GM19035 (cell line): ENCODE measurements around the gene ANKRD53.

Experiments used
- ATAC-seq: cut with Tn5 transposase; IDR thresholded peaks from one replicate; pipeline ENCODE4 v1.9.1; 2021; ENCODE audit not compliant: unreplicated experiment

ANKRD53 gene

DNA sequence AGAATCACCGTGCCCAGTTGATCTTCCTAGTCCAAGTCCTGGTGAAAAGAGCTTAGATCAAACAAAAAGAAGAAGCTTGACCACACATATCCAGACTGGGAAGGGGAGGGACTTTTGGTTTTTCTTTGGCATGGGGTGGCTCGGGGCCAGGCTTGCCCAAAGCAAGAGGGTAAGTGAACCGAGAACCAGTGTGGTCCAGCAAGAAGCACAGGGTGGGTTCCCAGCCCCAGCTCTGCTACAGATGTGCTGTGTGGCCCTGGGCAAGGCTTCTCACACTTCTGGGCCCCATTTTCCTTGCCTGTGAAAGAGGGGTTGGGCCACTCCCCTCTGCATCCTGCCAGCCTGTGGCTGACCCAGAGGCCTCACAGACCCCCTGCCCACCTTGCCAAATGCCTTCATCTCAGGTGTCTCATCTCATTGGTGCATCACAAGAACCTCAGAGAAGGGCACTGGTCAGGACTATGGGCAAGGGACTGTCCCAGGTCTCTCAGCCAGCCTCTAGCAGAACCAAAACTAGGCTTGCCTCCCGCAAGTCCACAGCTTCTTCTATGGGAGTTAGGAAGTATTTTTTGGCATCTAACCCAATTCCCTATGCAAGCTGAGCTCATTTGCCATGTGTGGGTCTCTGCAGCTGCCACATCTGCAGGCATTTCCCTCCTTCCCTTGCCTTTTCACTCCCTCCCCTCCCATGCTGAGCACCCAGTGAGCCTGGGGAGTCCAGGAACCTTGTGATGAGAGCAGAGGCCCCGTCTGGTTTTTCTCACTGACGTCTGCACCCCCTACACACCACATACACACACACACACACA lies 35.8 kb upstream of the ANKRD53 start:
- ATAC-seq = no peak

GRCh38 chr2:70943205-70943871 lies 35.1 kb upstream of the ANKRD53 start:
- no peak for ATAC-seq

DNA sequence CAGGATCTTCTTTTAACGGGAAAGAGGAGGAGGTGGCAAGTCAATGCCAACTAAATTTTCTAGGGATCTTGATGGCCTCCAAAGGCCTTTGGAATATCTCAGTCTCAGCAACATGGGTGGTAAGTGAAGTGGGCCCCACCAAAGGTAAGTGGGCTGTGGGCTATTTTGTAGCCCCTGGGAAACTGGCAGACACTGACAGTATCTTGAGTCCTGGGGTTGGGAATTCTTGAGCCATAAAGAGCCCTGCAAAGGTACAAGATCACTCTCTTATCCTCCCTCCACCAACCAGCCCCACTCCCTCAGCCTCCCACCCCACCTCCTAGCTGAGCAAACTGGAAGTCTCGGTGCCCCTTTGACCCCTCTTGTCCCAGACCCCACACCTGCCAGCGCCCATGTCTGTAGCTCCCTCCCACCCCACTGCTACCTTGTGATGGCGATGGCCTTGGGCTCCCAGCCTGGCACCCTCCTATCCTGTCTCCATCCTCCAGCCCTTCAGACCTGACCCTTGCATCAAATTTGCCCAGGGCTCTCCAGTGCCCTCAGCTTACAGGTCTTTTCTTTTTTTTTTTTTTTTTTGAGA lies 34.2 kb upstream of the ANKRD53 start:
- no peak for ATAC-seq

DNA sequence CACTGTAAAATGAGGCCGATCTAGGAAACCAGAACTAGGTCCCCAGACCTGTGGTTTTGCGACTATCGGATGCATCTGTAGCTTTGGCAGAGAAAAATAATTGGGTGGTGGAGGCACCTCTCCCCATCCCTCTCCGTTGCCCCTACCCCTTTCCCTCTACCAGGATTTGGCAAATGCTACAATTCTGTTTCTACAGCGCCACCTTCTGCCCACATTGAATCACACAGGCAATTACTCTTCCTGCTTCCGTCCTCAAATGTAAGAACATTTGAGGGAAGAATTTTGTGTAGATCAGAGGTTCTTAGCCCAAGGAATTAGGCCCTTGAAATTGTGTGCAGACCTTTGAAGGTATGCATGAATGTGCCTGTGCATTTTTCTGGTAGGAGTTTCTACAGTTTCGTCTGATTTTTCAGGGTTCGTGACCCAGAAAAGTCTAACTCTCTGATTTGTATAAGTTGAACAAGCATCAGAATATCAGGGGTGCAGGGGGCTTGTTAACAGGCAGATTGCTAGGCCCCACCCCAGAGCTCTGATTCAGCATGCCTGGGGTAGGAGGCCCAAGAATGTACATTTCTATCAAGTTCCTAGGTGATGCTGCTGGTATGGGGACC lies 31.5 kb upstream of the ANKRD53 start:
- no peak for ATAC-seq

GRCh38 chr2:70947556-70948184 lies 30.8 kb upstream of the ANKRD53 start:
- ATAC-seq = no peak

DNA sequence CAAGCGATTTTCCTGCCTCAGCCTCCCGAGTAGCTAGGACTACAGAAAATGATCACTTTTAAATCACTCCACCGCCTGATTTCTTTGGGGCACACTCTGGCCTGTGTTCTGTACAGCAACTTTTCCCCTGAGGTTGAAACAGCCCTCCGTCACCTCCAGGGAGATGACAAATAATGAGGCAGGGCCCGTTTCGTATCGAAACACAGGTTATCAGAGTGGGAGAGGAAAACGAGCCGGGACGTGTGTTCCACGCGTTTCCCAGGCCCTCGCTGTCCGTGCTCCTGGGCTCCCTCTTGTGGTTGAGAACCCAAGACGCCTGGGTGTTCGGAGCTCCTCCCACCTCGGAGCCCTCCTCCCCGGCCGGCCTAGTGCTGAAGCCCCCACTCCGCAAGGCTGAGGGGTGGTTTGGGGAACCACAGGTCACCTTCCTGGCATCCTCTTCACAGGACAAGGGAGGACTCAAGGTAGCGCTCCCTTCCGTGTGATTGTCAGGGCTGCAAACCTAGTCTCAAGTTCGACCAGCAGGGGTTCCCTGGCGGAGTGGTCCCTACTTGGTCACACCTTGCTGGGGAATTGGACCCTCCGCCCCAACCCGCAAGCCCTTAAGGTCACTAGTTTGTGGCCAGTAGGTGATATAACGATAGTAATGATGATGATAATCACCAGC lies 30.0 kb upstream of the ANKRD53 start:
- peak; percentile 88 for ATAC-seq

DNA sequence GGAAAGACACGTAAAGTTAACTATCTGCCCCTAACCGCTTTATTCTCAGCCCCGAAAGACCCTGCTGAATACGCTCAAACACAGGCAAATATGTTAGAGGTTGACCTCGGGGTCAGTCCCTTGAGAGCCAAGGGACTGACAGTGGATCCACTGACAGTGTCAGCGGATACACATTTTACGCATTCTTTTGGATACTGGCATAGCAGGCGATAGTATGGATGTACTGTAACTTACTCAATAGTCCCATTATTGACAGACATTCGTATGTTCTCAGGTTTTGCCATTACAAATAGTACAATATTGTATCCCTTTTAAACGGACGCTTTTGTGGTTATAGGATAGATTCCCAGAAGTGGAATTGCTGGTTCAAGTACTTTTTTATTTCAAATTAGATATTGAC lies 29.3 kb upstream of the ANKRD53 start:
- no peak for ATAC-seq

DNA sequence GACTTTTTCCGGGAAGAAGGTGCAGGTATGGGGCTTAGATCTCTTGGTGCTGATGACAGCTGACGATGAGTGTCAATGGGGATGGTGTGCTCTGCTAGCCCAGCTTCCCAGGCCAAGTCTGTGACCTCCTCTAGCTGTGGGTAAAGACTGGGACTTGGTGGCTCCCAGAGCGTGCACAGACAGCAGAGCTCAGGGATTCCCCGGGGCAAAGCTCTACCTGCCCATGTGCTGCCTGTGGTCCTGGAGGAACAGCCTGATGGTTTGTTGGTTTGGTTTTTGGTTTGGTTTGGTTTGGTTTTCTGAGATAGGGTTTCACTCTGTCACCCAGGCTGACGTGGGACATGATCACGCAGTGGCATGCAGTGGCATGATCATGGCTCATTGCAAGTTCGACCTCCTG lies 23.5 kb upstream of the ANKRD53 start:
- no peak for ATAC-seq

GRCh38 chr2:70956141-70956540 lies 22.3 kb upstream of the ANKRD53 start:
- no peak for ATAC-seq

DNA sequence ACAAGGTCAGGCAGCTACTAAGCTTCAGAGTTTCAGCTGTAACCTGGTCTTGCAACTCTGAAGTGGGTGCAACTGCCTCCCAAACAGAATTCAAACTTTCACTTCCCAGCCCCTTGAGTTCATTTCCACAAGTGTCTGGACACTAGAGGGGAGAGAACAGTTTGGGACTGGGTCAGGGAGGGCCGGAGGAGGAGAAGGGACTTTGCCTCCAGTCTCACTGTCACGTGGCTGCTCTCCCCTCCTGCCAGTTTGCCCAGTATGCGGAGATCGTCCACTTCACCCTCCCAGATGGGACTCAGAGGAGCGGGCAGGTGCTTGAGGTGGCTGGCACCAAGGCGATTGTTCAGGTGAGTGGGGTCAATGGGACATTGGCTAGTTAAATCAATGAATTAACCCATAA lies 20.6 kb upstream of the ANKRD53 start:
- ATAC-seq = no peak

DNA sequence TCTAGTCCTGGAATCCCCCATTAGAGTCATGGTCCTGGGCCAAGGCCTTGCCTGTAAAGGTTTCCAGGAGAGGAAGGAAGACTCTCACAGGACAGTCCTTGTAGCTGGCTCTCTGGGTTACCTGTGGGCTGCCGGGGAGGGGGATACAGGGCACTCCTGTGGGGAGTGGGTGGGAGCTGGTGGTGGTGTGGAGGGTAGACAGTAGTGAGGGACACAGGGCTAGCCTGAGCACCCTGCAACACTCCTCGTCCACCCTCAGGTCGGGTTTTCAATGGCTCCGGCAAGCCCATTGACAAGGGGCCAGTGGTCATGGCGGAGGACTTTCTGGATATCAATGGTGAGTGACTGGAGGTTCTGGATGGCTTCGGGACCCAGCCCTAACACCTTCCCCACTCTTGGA lies 19.7 kb upstream of the ANKRD53 start:
- ATAC-seq = no peak

DNA sequence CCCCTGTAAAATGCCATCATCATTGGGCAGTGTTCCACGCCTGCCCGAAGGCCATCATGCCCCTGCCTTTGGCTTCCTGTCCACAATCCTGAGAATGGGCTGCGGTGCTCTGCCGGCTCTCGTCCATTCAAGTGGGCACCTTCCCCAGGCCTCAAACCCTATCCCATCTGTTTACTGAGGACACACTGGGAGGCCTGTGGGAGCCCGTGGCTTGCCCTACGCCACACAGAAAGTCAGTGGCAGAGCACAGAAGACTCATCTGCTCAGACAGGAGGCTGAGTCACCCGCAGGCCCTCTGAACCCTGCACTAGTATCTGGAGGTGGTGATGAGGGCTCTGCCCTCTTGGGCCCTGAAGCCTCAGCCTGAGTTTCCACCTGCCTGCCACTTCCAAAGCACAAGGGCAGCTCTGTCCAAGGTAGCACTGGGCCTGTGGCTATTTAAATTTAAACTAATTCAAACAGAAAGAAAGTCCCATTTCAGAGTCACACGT lies 19.1 kb upstream of the ANKRD53 start:
- no peak for ATAC-seq

GRCh38 chr2:70959851-70960832 lies 18.3 kb upstream of the ANKRD53 start:
- no peak for ATAC-seq

GRCh38 chr2:70960833-70961647 lies 17.4 kb upstream of the ANKRD53 start:
- no peak for ATAC-seq

GRCh38 chr2:70961648-70961994 lies 16.8 kb upstream of the ANKRD53 start:
- no peak for ATAC-seq

- ATAC-seq = no peak
These were observed 16.1 kb upstream of the ANKRD53 start for GRCh38 chr2:70962211-70962884.

DNA sequence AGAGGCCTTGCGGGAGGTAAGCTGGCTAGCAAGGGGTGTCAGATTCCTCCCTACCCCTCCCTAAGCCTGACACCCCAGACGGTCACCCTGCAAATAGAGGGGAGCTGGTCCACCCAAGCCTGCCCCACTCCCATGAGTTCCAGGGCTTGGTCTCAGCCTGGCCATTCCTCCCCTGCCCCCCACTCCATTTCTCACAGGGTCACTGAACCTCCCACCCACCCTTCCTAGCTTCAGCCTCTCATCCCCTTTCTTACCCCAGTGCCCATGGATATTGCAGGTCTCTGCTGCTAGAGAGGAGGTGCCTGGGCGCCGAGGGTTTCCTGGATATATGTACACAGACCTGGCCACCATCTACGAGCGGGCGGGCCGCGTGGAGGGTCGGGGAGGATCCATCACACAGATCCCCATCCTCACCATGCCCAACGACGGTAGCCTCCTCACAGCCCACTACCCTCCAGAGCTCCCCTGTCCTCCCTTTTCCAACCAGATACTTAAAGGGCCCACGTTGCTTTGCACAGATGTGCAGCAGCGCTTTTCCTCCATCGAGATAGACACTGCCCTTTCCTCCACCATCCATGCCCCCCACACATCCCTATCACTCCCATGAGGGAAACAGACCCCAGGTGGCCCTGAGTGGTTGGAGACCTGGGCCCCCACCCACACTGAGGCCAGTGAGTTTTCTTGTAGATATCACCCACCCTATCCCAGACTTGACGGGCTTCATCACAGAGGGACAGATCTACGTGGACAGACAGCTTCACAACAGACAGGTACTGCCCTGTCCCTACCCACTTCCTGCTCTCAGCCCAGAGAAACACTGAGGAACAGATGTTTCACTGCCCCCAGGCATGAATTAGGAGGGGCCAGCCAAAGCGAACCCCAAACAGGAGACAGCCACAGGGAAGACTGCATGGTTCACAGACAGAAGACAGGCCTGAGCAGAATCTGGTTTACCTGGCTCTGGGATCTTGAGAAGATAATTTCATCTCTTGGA lies 15.2 kb upstream of the ANKRD53 start:
- no peak for ATAC-seq
